Suprapubic skin (tissue), 4 donors: Measurements from ENCODE around the gene SNX22.

ENCODE experiments used
- POLR2A ChIP-seq, 2 donors: fragments of 450-650 bp; IDR thresholded peaks; one replicate each; pipeline ENCODE4 v1.6.1; 2017; ENCODE audit warnings: antibody characterized with exemption in 2 of 2, mild to moderate bottlenecking in 2 of 2, moderate library complexity in 2 of 2
- POLR2AphosphoS5 ChIP-seq, 3 donors: sonication (generic); formaldehyde crosslinking; IDR thresholded peaks; one replicate each; pipeline ENCODE4 v1.6.1; 2017; ENCODE audit warnings: antibody characterized with exemption in 3 of 3
- TF ChIP-seq, protein P1 (sequence below), 2 donors: fragments of 200-600 bp in 1 of 2; fragments of 450-650 bp in 1 of 2; sonication (generic) in 1 of 2; IDR thresholded peaks; one replicate each; pipeline ENCODE4 v1.5.1; 2016 to 2019; ENCODE audit warnings: antibody characterized with exemption in 2 of 2, mild to moderate bottlenecking in 1 of 2, moderate library complexity in 1 of 2

DNA sequence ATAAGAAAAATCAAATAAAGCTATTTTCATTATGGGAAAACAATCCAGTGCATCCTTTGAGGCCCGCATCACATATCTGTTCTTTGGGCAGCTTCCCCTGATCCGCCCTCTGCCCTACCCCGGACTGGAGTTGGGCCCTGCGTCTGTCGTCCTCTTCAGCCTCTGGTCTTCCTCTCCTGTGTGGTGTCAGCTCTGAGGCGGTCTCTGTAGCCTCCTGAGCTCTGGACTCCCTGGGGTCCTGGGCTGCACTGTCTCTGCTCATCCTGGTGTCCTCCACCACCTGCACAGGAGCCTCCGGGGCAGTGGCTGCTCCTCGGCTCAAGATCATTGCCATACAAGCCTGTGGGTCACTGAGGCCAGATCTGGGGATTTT is 7.4 kb upstream of the SNX22 start:
- TF ChIP-seq POLR2AphosphoS5 (IDR thresholded peaks at IDR 0.05) (no peak), POLR2A (IDR thresholded peaks at IDR 0.05) (no peak)
- TF ChIP-seq, protein P1, sequence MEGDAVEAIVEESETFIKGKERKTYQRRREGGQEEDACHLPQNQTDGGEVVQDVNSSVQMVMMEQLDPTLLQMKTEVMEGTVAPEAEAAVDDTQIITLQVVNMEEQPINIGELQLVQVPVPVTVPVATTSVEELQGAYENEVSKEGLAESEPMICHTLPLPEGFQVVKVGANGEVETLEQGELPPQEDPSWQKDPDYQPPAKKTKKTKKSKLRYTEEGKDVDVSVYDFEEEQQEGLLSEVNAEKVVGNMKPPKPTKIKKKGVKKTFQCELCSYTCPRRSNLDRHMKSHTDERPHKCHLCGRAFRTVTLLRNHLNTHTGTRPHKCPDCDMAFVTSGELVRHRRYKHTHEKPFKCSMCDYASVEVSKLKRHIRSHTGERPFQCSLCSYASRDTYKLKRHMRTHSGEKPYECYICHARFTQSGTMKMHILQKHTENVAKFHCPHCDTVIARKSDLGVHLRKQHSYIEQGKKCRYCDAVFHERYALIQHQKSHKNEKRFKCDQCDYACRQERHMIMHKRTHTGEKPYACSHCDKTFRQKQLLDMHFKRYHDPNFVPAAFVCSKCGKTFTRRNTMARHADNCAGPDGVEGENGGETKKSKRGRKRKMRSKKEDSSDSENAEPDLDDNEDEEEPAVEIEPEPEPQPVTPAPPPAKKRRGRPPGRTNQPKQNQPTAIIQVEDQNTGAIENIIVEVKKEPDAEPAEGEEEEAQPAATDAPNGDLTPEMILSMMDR (IDR thresholded peaks at IDR 0.05), result no peak
